Frontal cortex (tissue), 4 donors: ENCODE measurements around the gene MAPK8. TPM values are rescaled to one million over a fixed set of nuclear protein-coding genes. Genes with fewer than 3 reads are reported as not detected.

Experiments used
- DNase-seq, 2 donors: peaks; one replicate each; pipeline ENCODE4 v3.0.0; 2012; ENCODE audit warnings: low spot score in 2 of 2
- FAIRE-seq: peaks from 2 replicates; lab custom pipeline; 2012; peaks lifted over from hg19 to GRCh38; lab: Jason Lieb, UNC
- total RNA-seq: library from RNA; depleted of rRNA; stranded (reverse); fragments of >200 nt; gene quantifications from one replicate; pipeline ENCODE4 v1.2.3, GENCODE V29; 2014
- donor health status: control.
- donor health status: control.
- donor health status: control.

The MAPK8 gene
- total RNA-seq, 1 donor from 2014 or later = 241 TPM

DNA sequence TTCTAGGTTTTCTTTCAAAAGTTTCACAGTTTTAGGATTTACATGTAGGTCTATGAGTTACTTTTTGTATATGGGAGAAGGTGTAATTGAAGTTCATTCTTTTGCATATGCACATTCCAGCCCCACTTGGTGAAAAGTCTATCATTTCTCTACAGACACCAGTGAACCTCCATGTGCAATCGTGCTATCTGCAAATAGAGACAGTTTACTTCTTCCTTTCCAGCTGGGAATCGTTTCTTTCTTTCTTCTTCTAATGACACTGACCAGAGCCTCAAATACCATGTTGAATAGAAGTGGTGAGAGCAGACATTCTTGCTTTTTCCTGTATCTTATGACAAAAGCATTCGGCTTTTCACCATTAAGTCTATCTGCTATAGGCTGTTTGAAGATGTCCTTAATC lies 175.7 kb downstream of the MAPK8 start:
- FAIRE-seq (no peak), DNase-seq (no peak)

DNA sequence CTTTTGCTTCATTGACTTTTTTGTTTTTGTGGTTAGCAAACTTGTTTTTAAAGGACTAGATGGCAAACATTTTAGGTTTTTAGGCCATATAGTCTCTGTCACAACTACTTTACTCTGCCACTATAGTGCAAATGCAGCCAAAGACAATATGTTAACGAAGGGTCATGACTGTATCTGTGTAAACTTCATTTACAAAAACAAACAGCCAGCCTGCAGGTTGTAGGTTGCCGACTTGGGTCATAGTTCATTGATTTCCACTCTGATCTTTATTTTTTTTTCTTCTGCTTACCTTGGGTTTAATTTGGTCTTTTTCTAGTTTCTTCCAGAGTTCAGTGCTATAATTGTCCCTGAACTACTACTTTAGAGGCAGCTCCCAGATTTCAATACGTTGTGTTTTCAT lies 178.4 kb downstream of the MAPK8 start:
- no peak for FAIRE-seq
- DNase-seq = no peak

DNA sequence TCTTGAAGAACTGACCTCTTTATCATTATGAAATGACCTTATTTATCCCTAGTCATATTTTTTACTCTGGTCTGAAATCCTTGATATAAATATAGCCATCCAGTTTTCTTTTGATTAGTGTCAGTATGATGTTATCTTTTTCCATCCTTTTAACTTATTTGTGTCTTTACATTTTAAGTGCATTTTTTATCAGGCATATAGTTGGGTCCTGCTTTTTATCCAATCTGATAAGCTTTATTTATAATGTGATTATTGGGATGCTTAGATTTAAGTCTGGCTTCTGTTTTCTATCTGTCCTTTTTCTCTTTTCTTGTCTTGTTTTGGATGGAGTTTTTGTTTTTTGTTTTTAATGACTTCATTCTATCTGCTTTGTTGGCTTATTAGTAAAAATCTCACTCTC lies 179.2 kb downstream of the MAPK8 start:
- FAIRE-seq (no peak), DNase-seq (no peak)

DNA sequence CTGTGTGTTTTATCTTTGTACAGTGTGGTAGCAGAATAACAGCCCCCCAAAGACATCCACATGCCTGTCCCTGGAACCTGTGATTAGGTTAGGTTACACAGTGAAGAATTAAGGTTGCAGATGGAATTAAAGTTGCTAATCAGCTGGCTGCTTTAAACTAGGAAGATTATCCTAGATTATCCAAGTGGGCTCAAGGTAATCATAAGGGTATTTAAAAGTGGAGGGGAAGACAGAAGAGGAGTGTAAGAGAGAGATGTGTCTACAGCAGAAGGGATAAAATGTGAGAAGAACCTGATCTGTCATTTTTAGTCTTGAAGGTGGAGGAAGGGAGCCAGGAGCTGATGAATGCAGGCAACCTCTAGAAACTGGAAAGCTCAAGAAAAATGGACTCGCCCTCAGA lies 180.8 kb downstream of the MAPK8 start:
- DNase-seq (no peak), FAIRE-seq (no peak)

Other genes with a start within 250 kb of the MAPK8 start
- 3.3 TPM for gene FRMPD2, start 32.0 kb upstream of the MAPK8 start, total RNA-seq